ENCODE measurements around the gene DNAH12. TPM values are rescaled to one million over a fixed set of nuclear protein-coding genes. Genes with fewer than 3 reads are reported as not detected.
"Not testable (repeated sequence)": the region's sequence is repeated elsewhere in the genome, so short reads cannot be mapped to it uniquely, and the experiment has no call there.

The DNAH12 gene
- total RNA-seq, 1 donor from 2014 or later = 0.32 TPM

- not testable (repeated sequence) for DNase-seq (ENCODE audit: low read depth)
Measured at GRCh38 chr3:57326498-57326897, 217.6 kb downstream of the DNAH12 start.

- DNase-seq (ENCODE audit: low read depth) = peak; percentile 25
Measured at GRCh38 chr3:57314204-57314603, 229.9 kb downstream of the DNAH12 start.

GRCh38 chr3:57309769-57310360, 234.3 kb downstream of the DNAH12 start:
- no peak for DNase-seq (ENCODE audit: low read depth)

GRCh38 chr3:57303520-57303919, 240.6 kb downstream of the DNAH12 start:
- not testable (repeated sequence) for DNase-seq (ENCODE audit: low read depth)

GRCh38 chr3:57298041-57298440, 246.1 kb downstream of the DNAH12 start:
- DNase-seq (ENCODE audit: low read depth) = no peak

- DNase-seq (ENCODE audit: low read depth) = no peak
Measured at GRCh38 chr3:57292897-57293526, 251.1 kb downstream of the DNAH12 start.

GRCh38 chr3:57292159-57292896, 251.8 kb downstream of the DNAH12 start, which contains the start of gene ASB14:
Gene ASB14 (minus strand): TSS chr3:57292685. CDS start chr3:57292033, 652 bp downstream.
- DNase-seq (ENCODE audit: low read depth) = peak; percentile 36

GRCh38 chr3:57288403-57288802, 255.7 kb downstream of the DNAH12 start:
- DNase-seq (ENCODE audit: low read depth) = no peak

- no peak for DNase-seq (ENCODE audit: low read depth)
Measured at GRCh38 chr3:57287205-57287604, 256.9 kb downstream of the DNAH12 start.

- DNase-seq (ENCODE audit: low read depth) = no peak
Measured at GRCh38 chr3:57283334-57283733, 260.8 kb downstream of the DNAH12 start.

- DNase-seq (ENCODE audit: low read depth) = peak; percentile 30
Measured at GRCh38 chr3:57281715-57282114, 262.4 kb downstream of the DNAH12 start.

GRCh38 chr3:57279685-57280084, 264.5 kb downstream of the DNAH12 start:
- no peak for DNase-seq (ENCODE audit: low read depth)

GRCh38 chr3:57278237-57278636, 265.9 kb downstream of the DNAH12 start:
- DNase-seq (ENCODE audit: low read depth) = no peak

- DNase-seq (ENCODE audit: low read depth) = no peak
Measured at GRCh38 chr3:57275393-57275792, 268.8 kb downstream of the DNAH12 start.

GRCh38 chr3:57274845-57275244, 269.3 kb downstream of the DNAH12 start:
- DNase-seq (ENCODE audit: low read depth) = no peak

- no peak for DNase-seq (ENCODE audit: low read depth)
Measured at GRCh38 chr3:57268416-57268815, 275.7 kb downstream of the DNAH12 start.

GRCh38 chr3:57261929-57262328, 282.2 kb downstream of the DNAH12 start:
- DNase-seq (ENCODE audit: low read depth) = no peak

- DNase-seq (ENCODE audit: low read depth) = no peak
Measured at GRCh38 chr3:57261119-57261518, 283.0 kb downstream of the DNAH12 start.

- DNase-seq (ENCODE audit: low read depth) = no peak
Measured at GRCh38 chr3:57257678-57258077, 286.5 kb downstream of the DNAH12 start.

- peak; percentile 63 for DNase-seq (ENCODE audit: low read depth)
Measured at GRCh38 chr3:57256844-57257243, 287.3 kb downstream of the DNAH12 start.

- peak; percentile 6 for DNase-seq (ENCODE audit: low read depth)
Measured at GRCh38 chr3:57252404-57252803, 291.7 kb downstream of the DNAH12 start.

GRCh38 chr3:57244946-57245345, 299.2 kb downstream of the DNAH12 start:
- no peak for DNase-seq (ENCODE audit: low read depth)
